H1 (cell line): ENCODE data around the gene POMP. TPM values are rescaled to one million over a fixed set of nuclear protein-coding genes. Genes with fewer than 3 reads are reported as not detected.

Source experiments
- CTCF ChIA-PET: fragments of 300-600 bp; sonication (Branson Sonifier 250); formaldehyde crosslinking; loops from one replicate; lab custom pipeline; 2021; ENCODE audit not compliant: partially characterized antibody; lab: Charles Lee
- POLR2A ChIA-PET: fragments of 300-600 bp; sonication (Branson Sonifier 250); formaldehyde crosslinking; loops from one replicate; lab custom pipeline; 2021; ENCODE audit warnings: inconsistent platforms; ENCODE audit not compliant: partially characterized antibody; lab: Charles Lee
- DNase-seq, 2 experiments: peaks; one replicate each; pipeline versions ENCODE4 v3.0.0 to v3.0.0-alpha.2; 2010 to 2022; ENCODE audit warnings: low spot score in 2 of 2, low read depth in 1 of 2, mixed read lengths in 1 of 2
- FAIRE-seq: peaks from 2 replicates; lab custom pipeline; 2011; peaks lifted over from hg19 to GRCh38; lab: Jason Lieb, UNC
- H2AFZ ChIP-seq: 2 replicates; pipeline ENCODE4 v1.8.1; 2012; ENCODE audit warnings: low read length, inconsistent platforms
- H2AK5ac ChIP-seq: 2 replicates; pipeline ENCODE4 v1.6.1; 2013; ENCODE audit warnings: low read depth, low read length
- H2BK120ac ChIP-seq: replicated peaks from 2 replicates; pipeline ENCODE3; 2013; ENCODE audit warnings: low read depth, low read length, inconsistent platforms
- H2BK12ac ChIP-seq: 2 replicates; pipeline ENCODE4 v1.6.1; 2013; ENCODE audit warnings: low read depth, low read length
- H2BK15ac ChIP-seq: 2 replicates; pipeline ENCODE4 v1.6.1; 2013; ENCODE audit warnings: low read length
- H2BK20ac ChIP-seq: 2 replicates; pipeline ENCODE4 v1.6.1; 2013; ENCODE audit warnings: low read length
- H2BK5ac ChIP-seq: 2 replicates; pipeline ENCODE4 v1.6.1; 2013; ENCODE audit warnings: low read depth, low read length
- H3K14ac ChIP-seq: 2 replicates; pipeline ENCODE4 v1.6.1; 2013; ENCODE audit warnings: inconsistent platforms; ENCODE audit not compliant: insufficient read length
- H3K18ac ChIP-seq: 2 replicates; pipeline ENCODE4 v1.6.1; 2013; ENCODE audit warnings: low read length; ENCODE audit errors: extremely low read depth
- H3K23ac ChIP-seq: 2 replicates; pipeline ENCODE4 v1.6.1; 2013; ENCODE audit warnings: inconsistent platforms; ENCODE audit not compliant: insufficient read length
- H3K23me2 ChIP-seq: 2 replicates; pipeline ENCODE4 v1.6.1; 2013; ENCODE audit warnings: low read depth, low read length
- H3K27ac ChIP-seq: 2 replicates; pipeline ENCODE4 v1.6.1; 2011; ENCODE audit warnings: low read depth, low read length, inconsistent platforms
- H3K27me3 ChIP-seq, 4 experiments: replicated peaks in 1 of 4; 1 replicate in 1 of 4; 2 replicates in 3 of 4; pipeline versions ENCODE4 v1.6.1 to v1.8.1; 2011 to 2013; ENCODE audit warnings: low read length in 3 of 4, mild to moderate bottlenecking in 3 of 4, inconsistent platforms in 2 of 4, mixed read lengths in 2 of 4, moderate library complexity in 1 of 4; ENCODE audit not compliant: control insufficient read depth in 3 of 4, insufficient read depth in 3 of 4; ENCODE audit errors: extremely low read depth in 1 of 4
- H3K36me3 ChIP-seq, 4 experiments: 2 replicates each; pipeline versions ENCODE4 v1.6.1 to v1.8.1; 2011 to 2013; ENCODE audit warnings: mild to moderate bottlenecking in 4 of 4, low read length in 3 of 4, moderate library complexity in 2 of 4, control low read depth in 1 of 4, inconsistent platforms in 1 of 4; ENCODE audit not compliant: insufficient read depth in 4 of 4, control insufficient read depth in 2 of 4
- H3K4ac ChIP-seq: replicated peaks from 2 replicates; pipeline ENCODE3; 2013; ENCODE audit warnings: low read length, low read depth, mixed read lengths, inconsistent platforms; ENCODE audit not compliant: insufficient read length
- H3K4me1 ChIP-seq, 4 experiments: replicated peaks in 1 of 4; 1 replicate in 1 of 4; 2 replicates in 3 of 4; pipeline versions ENCODE4 v1.6.1 to v1.8.1; 2011 to 2013; ENCODE audit warnings: low read length in 3 of 4, inconsistent platforms in 2 of 4, mixed read lengths in 1 of 4; ENCODE audit not compliant: insufficient read depth in 4 of 4, control insufficient read depth in 3 of 4
- H3K4me2 ChIP-seq, 2 experiments: 2 replicates each; pipeline versions ENCODE4 v1.6.1 to v1.8.1; 2011 to 2013; ENCODE audit warnings: low read depth in 2 of 2, low read length in 2 of 2, control low read depth in 1 of 2, inconsistent platforms in 1 of 2, mild to moderate bottlenecking in 1 of 2; ENCODE audit not compliant: insufficient read depth in 1 of 2
- H3K4me3 ChIP-seq, 4 experiments: fragments of 200-600, 300-600 bp in 1 of 4; sonication (generic), shearing (Covaris generic), sonication (Bioruptor Twin) in 1 of 4; 2 replicates each; pipeline versions ENCODE4 v1.5.1 to v1.8.1; 2011 to 2016; ENCODE audit warnings: low read length in 4 of 4, low read depth in 3 of 4, control low read depth in 2 of 4, inconsistent platforms in 2 of 4, mild to moderate bottlenecking in 2 of 4, mixed read lengths in 1 of 4, moderate library complexity in 1 of 4; ENCODE audit not compliant: insufficient read depth in 2 of 4; ENCODE audit errors: extremely low read depth in 1 of 4
- H3K56ac ChIP-seq: replicated peaks from 2 replicates; pipeline ENCODE3; 2013; ENCODE audit warnings: low read depth, mild to moderate bottlenecking, mixed read lengths, low read length, inconsistent platforms; ENCODE audit not compliant: insufficient read length
- H3K79me1 ChIP-seq: 2 replicates; pipeline ENCODE4 v1.6.1; 2013; ENCODE audit warnings: low read depth, low read length, control low read depth
- H3K79me2 ChIP-seq, 2 experiments: 2 replicates each; pipeline versions ENCODE4 v1.6.1 to v1.8.1; 2012 to 2013; ENCODE audit warnings: low read length in 2 of 2, mild to moderate bottlenecking in 2 of 2, inconsistent platforms in 1 of 2; ENCODE audit not compliant: insufficient read depth in 2 of 2, control insufficient read depth in 1 of 2
- H3K9ac ChIP-seq, 4 experiments: replicated peaks in 1 of 4; 1 replicate in 1 of 4; 2 replicates in 3 of 4; pipeline versions ENCODE4 v1.6.1 to v1.8.1; 2011 to 2013; ENCODE audit warnings: low read depth in 3 of 4, low read length in 3 of 4, control low read depth in 2 of 4, mild to moderate bottlenecking in 2 of 4, moderate library complexity in 2 of 4, inconsistent platforms in 1 of 4; ENCODE audit errors: extremely low read depth in 1 of 4
- H3K9me3 ChIP-seq, 2 experiments: 2 replicates each; pipeline versions ENCODE4 v1.6.1 to v1.8.1; 2012 to 2013; ENCODE audit warnings: mild to moderate bottlenecking in 2 of 2, moderate library complexity in 2 of 2, control low read depth in 1 of 2, inconsistent platforms in 1 of 2, low read depth in 1 of 2, low read length in 1 of 2, mixed read lengths in 1 of 2; ENCODE audit not compliant: insufficient read depth in 2 of 2
- H4K20me1 ChIP-seq, 2 experiments: replicated peaks in 1 of 2; 2 replicates each; pipeline versions ENCODE3 to v1.8.1; 2011 to 2013; ENCODE audit warnings: inconsistent platforms in 2 of 2, low read length in 2 of 2, mild to moderate bottlenecking in 1 of 2; ENCODE audit not compliant: insufficient read depth in 2 of 2, control insufficient read depth in 1 of 2
- H4K5ac ChIP-seq: 2 replicates; pipeline ENCODE4 v1.6.1; 2013; ENCODE audit warnings: low read length, low read depth, mixed read lengths, inconsistent platforms; ENCODE audit not compliant: insufficient read length
- H4K8ac ChIP-seq: 2 replicates; pipeline ENCODE4 v1.8.0; 2013; ENCODE audit warnings: mild to moderate bottlenecking, moderate library complexity, low read length, inconsistent platforms; ENCODE audit not compliant: insufficient read depth; ENCODE audit errors: extremely low read depth
- H4K91ac ChIP-seq: replicated peaks from 2 replicates; pipeline ENCODE3; 2013; ENCODE audit warnings: low read length, mixed read lengths, inconsistent platforms; ENCODE audit not compliant: insufficient read length
- SIN3A ChIP-seq, 2 experiments: IDR thresholded peaks in 1 of 2; conservative IDR thresholded peaks in 1 of 2; 2 replicates each; pipeline ENCODE4 v1.6.1; 2011 to 2012; ENCODE audit warnings: low read length in 2 of 2, improper control_type of control experiment in 1 of 2, low read depth in 1 of 2, mild to moderate bottlenecking in 1 of 2
- WGBS, 2 experiments: shearing (Covaris generic) in 1 of 2; methylation state at CpG; one replicate each; pipeline versions ENCODE4 v1.1.6 to v1.1.7; 2013 to 2015; ENCODE audit warnings: low lambda C conversion rate in 2 of 2, mixed read lengths in 2 of 2, inconsistent platforms in 1 of 2, low coverage in 1 of 2, missing lambda C conversion rate in 1 of 2; ENCODE audit not compliant: insufficient replicate concordance in 2 of 2, insufficient coverage in 1 of 2, insufficient read length in 1 of 2; ENCODE audit errors: extremely low coverage in 1 of 2, missing lambda C conversion rate in 1 of 2; 5-methylcytosine and 5-hydroxymethylcytosine counted together
- polyA plus RNA-seq, 7 experiments: library from polyadenylated mRNA; depleted of rRNA in 3 of 7; stranded (reverse) in 5 of 7; unstranded in 2 of 7; fragments of >200 nt in 5 of 7; fragments of 200-250 nt in 2 of 7; gene quantifications; 1 replicate in 5 of 7; 2 replicates in 1 of 7; 4 replicates in 1 of 7; pipeline versions ENCODE4 v1.2.1 to v1.2.3, GENCODE V29; 2011 to 2013; ENCODE audit warnings: missing spikeins in 2 of 7, mixed read lengths in 2 of 7
- total RNA-seq: library from RNA; stranded (reverse); fragmentation: NEBNext Ultra II Directional; extraction: Animal tissue kit (Norgen Biotek cat#: 25700); gene quantifications from 2 replicates; pipeline ENCODE4 v1.2.1, GENCODE V29; 2021

Gene POMP
- total and polyA plus RNA-seq, 2 of the 8 experiments (the other 6 are each of a cell fraction or from before 2014, with no cell fraction given): 38.4 to 115 TPM

GRCh38 chr13:28655561-28655960, 3.4 kb upstream of the POMP start:
- Histone ChIP-seq H3K27ac (no peak overlapping the region), H3K36me3 (no peaks in the 10 kb centered on the region; a peak in 1 of 8 replicates), H2BK120ac (no peak overlapping the region), H2BK20ac (no peak overlapping the region), H3K23me2 (no peaks in the 10 kb centered on the region), H4K5ac (no peak overlapping the region), H3K4me2 (no peak overlapping the region), H4K8ac (no peak overlapping the region), H2BK15ac (no peak overlapping the region), H2AK5ac (no peak overlapping the region), H3K56ac (no peak overlapping the region), H2BK12ac (no peak overlapping the region), H3K9ac (no peak overlapping the region), H3K14ac (no peak overlapping the region), H2AFZ (no peak overlapping the region), H3K4me1 (peaks cover 3 to 12% (median 7%) of the 10 kb centered on the region in 4 experiments; a peak in 6 of 7 replicates), H2BK5ac (no peak overlapping the region; the same call in 1 of the 2 replicates), H3K27me3 (no peaks in the 10 kb centered on the region), H3K9me3 (no peaks in the 10 kb centered on the region), H4K20me1 (peaks cover 2 to 5% of the 10 kb centered on the region in 2 experiments), H3K79me2 (peaks cover 19 to 49% of the 10 kb centered on the region in 2 experiments), H3K18ac (no peak overlapping the region), H3K4ac (no peak overlapping the region), H3K79me1 (peaks cover 3% of the 10 kb centered on the region), H3K4me3 (no peak overlapping the region), H3K23ac (no peak overlapping the region), H4K91ac (no peak overlapping the region)
- 79% methylated on average over 3 of the region's 3 CpGs; no CpG with 5 or more reads in 1 of the 2 experiments for WGBS, 2 experiments
- FAIRE-seq: no peak
- no peak for DNase-seq
- CTCF ChIA-PET: interaction anchor here (0.9 to 2.8 kb wide), 10 partner anchors 10 to 203 kb away, joined by 3 to 11 read pairs (median 3); no protein-coding TSS in a partner anchor
- no peak for TF ChIP-seq SIN3A (conservative IDR thresholded peaks at IDR 0.05 in 1 of 2, IDR thresholded peaks at IDR 0.05 in 1 of 2; ENCODE audit: low read depth in 1 of 2, low read length in 2 of 2)
- POLR2A ChIA-PET: interaction anchor here (1.1 to 1.4 kb wide), 2 partner anchors 19 to 160 kb away, joined by 3 read pairs; no protein-coding TSS in a partner anchor
